Aortic smooth muscle cell (primary cell): Measurements from ENCODE around the gene CEP83. TPM values are rescaled to one million over a fixed set of nuclear protein-coding genes. Genes with fewer than 3 reads are reported as not detected.

Source experiments
- total RNA-seq: library from RNA; depleted of rRNA; stranded (reverse); fragments of >200 nt; gene quantifications from 2 replicates; pipeline ENCODE4 v1.2.3, GENCODE V29; 2014

The CEP83 gene, protein sequence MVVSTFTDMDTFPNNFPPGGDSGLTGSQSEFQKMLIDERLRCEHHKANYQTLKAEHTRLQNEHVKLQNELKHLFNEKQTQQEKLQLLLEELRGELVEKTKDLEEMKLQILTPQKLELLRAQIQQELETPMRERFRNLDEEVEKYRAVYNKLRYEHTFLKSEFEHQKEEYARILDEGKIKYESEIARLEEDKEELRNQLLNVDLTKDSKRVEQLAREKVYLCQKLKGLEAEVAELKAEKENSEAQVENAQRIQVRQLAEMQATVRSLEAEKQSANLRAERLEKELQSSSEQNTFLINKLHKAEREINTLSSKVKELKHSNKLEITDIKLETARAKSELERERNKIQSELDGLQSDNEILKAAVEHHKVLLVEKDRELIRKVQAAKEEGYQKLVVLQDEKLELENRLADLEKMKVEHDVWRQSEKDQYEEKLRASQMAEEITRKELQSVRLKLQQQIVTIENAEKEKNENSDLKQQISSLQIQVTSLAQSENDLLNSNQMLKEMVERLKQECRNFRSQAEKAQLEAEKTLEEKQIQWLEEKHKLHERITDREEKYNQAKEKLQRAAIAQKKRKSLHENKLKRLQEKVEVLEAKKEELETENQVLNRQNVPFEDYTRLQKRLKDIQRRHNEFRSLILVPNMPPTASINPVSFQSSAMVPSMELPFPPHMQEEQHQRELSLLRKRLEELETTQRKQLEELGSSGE
- 5.7 and 6.0 TPM in 2 replicates for total RNA-seq

DNA sequence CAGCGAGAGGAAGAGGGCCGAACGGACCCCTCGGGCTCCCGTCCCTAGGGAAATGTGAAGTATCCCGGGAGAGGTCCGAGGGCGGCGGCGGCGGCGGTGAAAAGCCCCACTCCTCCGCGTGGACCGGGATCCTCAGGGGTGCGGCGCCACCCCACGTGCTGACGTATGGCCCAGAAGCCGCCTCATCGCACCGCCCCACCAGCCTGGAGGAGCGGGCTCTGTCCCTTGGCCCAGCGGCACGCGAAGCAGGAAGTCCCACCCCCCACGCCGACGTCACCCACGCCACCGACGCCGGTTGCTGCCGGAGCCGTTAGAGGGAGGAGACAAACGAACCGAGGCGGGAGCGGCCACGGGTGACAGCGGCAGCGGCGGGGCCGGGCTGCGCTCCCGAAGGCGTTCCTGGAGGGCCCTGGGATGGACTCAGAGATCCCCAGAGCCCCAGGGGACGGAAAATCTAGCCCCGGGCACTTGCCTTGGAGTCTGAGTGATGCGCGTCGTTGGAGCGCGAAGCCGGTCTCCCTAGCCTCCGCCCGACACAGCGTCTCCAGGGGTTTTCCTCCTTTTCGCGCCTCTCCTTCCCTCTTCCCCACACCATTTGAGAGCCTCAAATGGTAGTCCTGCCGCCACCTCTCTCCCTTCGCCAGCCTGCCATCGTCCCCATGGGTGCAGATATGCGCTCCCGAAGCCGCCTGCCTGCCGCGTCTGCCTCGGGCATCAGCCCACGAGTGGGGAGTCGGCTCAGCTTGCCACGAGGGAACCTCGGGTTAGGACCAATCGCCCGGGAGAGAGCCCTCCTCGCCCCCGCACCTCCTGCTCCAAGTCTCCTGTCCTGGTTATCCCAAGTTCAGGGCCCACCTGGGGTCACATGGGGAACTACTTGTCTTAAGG, at the start of gene CEP83:
Gene CEP83 (minus strand): TSS at position 140 of the 888 bp plus-strand sequence. CDS start 47,377 bp downstream, outside the sequence.

Other genes starting within 250 kb of the CEP83 start
- 0.50 and 0.92 TPM in 2 replicates for gene TMCC3, start 190.7 kb upstream of the CEP83 start, total RNA-seq